PFSK-1 (cell line): ENCODE measurements around the gene ATP6V1G3.
A peak's percentile ranks its signal among the peaks of the same experiment; 100 is the strongest.

Source experiments
- FOXP2 ChIP-seq: optimal IDR thresholded peaks from 2 replicates; pipeline ENCODE3; 2011; ENCODE audit warnings: borderline replicate concordance, control low read depth, inconsistent platforms; ENCODE audit not compliant: insufficient read depth; ENCODE audit errors: extremely low read length, extremely low read depth
- POLR2AphosphoS5 ChIP-seq: IDR thresholded peaks from 2 replicates; pipeline ENCODE4 v1.6.1; 2012; ENCODE audit warnings: low read depth, mild to moderate bottlenecking, control low read depth, low read length, moderate library complexity
- SIN3A ChIP-seq: IDR thresholded peaks from 2 replicates; pipeline ENCODE4 v1.6.1; 2012; ENCODE audit warnings: mild to moderate bottlenecking, low read length, moderate library complexity, borderline replicate concordance; ENCODE audit not compliant: insufficient read depth
- TAF1 ChIP-seq: IDR thresholded peaks from 2 replicates; pipeline ENCODE4 v1.6.1; 2012; ENCODE audit warnings: low read length, control low read depth, borderline replicate concordance; ENCODE audit not compliant: insufficient read depth
- TF ChIP-seq, protein P1 (sequence below), 2 experiments: IDR thresholded peaks; 2 replicates each; pipeline versions ENCODE4 v1.6.1 to v1.8.0; 2011 to 2012; ENCODE audit warnings: low read depth in 2 of 2, low read length in 2 of 2, control low read depth in 1 of 2, inconsistent platforms in 1 of 2, mild to moderate bottlenecking in 1 of 2, moderate library complexity in 1 of 2; ENCODE audit not compliant: insufficient read depth in 1 of 2

The ATP6V1G3 gene

GRCh38 chr1:198556971-198557370, 16.5 kb upstream of the ATP6V1G3 start:
- TF ChIP-seq, protein P1, sequence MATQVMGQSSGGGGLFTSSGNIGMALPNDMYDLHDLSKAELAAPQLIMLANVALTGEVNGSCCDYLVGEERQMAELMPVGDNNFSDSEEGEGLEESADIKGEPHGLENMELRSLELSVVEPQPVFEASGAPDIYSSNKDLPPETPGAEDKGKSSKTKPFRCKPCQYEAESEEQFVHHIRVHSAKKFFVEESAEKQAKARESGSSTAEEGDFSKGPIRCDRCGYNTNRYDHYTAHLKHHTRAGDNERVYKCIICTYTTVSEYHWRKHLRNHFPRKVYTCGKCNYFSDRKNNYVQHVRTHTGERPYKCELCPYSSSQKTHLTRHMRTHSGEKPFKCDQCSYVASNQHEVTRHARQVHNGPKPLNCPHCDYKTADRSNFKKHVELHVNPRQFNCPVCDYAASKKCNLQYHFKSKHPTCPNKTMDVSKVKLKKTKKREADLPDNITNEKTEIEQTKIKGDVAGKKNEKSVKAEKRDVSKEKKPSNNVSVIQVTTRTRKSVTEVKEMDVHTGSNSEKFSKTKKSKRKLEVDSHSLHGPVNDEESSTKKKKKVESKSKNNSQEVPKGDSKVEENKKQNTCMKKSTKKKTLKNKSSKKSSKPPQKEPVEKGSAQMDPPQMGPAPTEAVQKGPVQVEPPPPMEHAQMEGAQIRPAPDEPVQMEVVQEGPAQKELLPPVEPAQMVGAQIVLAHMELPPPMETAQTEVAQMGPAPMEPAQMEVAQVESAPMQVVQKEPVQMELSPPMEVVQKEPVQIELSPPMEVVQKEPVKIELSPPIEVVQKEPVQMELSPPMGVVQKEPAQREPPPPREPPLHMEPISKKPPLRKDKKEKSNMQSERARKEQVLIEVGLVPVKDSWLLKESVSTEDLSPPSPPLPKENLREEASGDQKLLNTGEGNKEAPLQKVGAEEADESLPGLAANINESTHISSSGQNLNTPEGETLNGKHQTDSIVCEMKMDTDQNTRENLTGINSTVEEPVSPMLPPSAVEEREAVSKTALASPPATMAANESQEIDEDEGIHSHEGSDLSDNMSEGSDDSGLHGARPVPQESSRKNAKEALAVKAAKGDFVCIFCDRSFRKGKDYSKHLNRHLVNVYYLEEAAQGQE (IDR thresholded peaks at IDR 0.05; ENCODE audit: insufficient read depth in 1 of 2, low read depth in 2 of 2, low read length in 2 of 2) = peak in 1 of 2 experiments; percentile 79; a peak in 2 of 4 replicates
- TF ChIP-seq FOXP2 = peak; percentile 15
- TF ChIP-seq POLR2AphosphoS5 = no peak
- TF ChIP-seq TAF1 = no peak
- TF ChIP-seq SIN3A = no peak

GRCh38 chr1:198552668-198553416, 12.4 kb upstream of the ATP6V1G3 start:
- no peak for TF ChIP-seq TAF1
- TF ChIP-seq SIN3A = no peak
- TF ChIP-seq POLR2AphosphoS5 = no peak
- TF ChIP-seq, protein P1 (IDR thresholded peaks at IDR 0.05; ENCODE audit: insufficient read depth in 1 of 2, low read depth in 2 of 2, low read length in 2 of 2) = no peak
- no peak for TF ChIP-seq FOXP2

- TF ChIP-seq, protein P1 (IDR thresholded peaks at IDR 0.05; ENCODE audit: insufficient read depth in 1 of 2, low read depth in 2 of 2, low read length in 2 of 2) = no peak
- TF ChIP-seq SIN3A (no peak), TAF1 (no peak), FOXP2 (no peak), POLR2AphosphoS5 (no peak)
Observed at GRCh38 chr1:198550941-198551524, 10.6 kb upstream of the ATP6V1G3 start.

GRCh38 chr1:198549866-198550265, 9.4 kb upstream of the ATP6V1G3 start:
- TF ChIP-seq TAF1 (no peak), FOXP2 (no peak), POLR2AphosphoS5 (no peak)

DNA sequence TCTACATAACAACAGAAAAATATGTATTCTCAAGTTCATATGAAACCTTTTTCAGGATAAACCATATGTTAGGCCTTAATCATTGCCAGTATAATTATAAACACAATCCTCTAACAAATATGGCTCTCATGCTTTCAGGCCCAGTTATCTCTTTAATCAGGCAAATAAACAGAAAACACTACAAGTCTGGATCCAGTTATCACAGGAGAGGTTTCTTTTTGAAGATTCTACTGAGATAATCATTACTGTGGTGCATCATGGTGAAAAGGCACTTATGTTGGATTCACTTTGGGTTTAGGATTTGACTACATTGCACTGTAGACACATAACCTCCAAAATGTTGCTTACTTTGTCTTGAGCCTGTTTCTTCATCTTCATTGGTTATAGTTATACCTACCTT, 8.4 kb upstream of the ATP6V1G3 start:
- no peak for TF ChIP-seq TAF1
- no peak for TF ChIP-seq POLR2AphosphoS5
- no peak for TF ChIP-seq FOXP2
- TF ChIP-seq, protein P1 (IDR thresholded peaks at IDR 0.05; ENCODE audit: insufficient read depth in 1 of 2, low read depth in 2 of 2, low read length in 2 of 2) = no peak
- TF ChIP-seq SIN3A = no peak
